Liver (tissue), 3 donors: ENCODE results near the gene BAG5.

Experiments used
- CTCF ChIP-seq: fragments of 150-350 bp; IDR thresholded peaks from 2 replicates; pipeline ENCODE4 v1.5.1; 2017; ENCODE audit warnings: improper control_type of control experiment, low read depth, low read length; ENCODE audit not compliant: missing input control
- HNF4A ChIP-seq, 2 donors: conservative IDR thresholded peaks; 2 replicates each; pipeline ENCODE4 v1.6.1; 2016; ENCODE audit warnings: antibody characterized with exemption in 2 of 2, mild to moderate bottlenecking in 2 of 2
- HNF4G ChIP-seq: IDR thresholded peaks from 2 replicates; pipeline ENCODE4 v1.6.1; 2016; ENCODE audit warnings: antibody characterized with exemption
- JUND ChIP-seq, 2 donors: IDR thresholded peaks; 2 replicates each; pipeline ENCODE4 v1.6.1; 2016; ENCODE audit warnings: antibody characterized with exemption in 2 of 2
- NR2F2 ChIP-seq: IDR thresholded peaks from 2 replicates; pipeline ENCODE4 v1.6.1; 2016; ENCODE audit warnings: antibody characterized with exemption
- REST ChIP-seq: IDR thresholded peaks from 2 replicates; pipeline ENCODE4 v1.6.1; 2016; ENCODE audit warnings: antibody characterized with exemption, mild to moderate bottlenecking
- SP1 ChIP-seq: IDR thresholded peaks from 2 replicates; pipeline ENCODE4 v1.6.1; 2018; ENCODE audit warnings: antibody characterized with exemption, mild to moderate bottlenecking
- TF ChIP-seq, protein P1 (sequence below): IDR thresholded peaks from 2 replicates; pipeline ENCODE4 v1.6.1; 2016; ENCODE audit warnings: antibody characterized with exemption
- donor health status: healthy.
- donor health status: healthy.

DNA sequence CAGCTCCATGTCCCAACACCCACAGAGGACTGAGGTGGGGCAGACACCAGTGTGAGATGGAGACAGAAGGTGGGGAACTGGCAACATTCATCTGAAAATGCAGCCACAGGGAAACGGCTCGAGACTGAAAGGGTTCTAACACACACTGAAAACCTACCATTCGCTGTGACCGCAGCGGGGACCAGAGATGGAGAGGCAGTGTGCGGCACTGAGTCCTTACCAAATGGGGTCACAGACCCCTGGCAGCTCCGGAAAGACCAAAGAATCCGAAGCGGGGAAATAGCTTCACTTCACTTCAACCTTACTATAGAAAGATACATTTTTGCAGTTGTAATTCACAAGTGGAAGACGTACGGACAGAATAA lies 9.6 kb downstream of the BAG5 start:
- TF ChIP-seq JUND (IDR thresholded peaks at IDR 0.05) (no peak), CTCF (no peak), NR2F2 (no peak), SP1 (no peak), REST (no peak), HNF4A (conservative IDR thresholded peaks at IDR 0.05) (no peak), HNF4G (no peak)
- TF ChIP-seq, protein P1, sequence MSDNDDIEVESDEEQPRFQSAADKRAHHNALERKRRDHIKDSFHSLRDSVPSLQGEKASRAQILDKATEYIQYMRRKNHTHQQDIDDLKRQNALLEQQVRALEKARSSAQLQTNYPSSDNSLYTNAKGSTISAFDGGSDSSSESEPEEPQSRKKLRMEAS: no peak
